AG10803 (cell line): ENCODE measurements around the gene DTNB.

Source experiments
- DNase-seq: peaks from one replicate; pipeline ENCODE4 v3.0.0; 2010; ENCODE audit warnings: low read depth
- H3K4me3 ChIP-seq: 2 replicates; pipeline ENCODE4 v1.5.1; 2011; ENCODE audit warnings: mild to moderate bottlenecking, low read length, control low read depth
- CTCF ChIP-seq: conservative IDR thresholded peaks from 2 replicates; pipeline ENCODE4 v1.5.1; 2011; ENCODE audit warnings: mild to moderate bottlenecking, low read length, control low read depth, inconsistent platforms

The DTNB gene

GRCh38 chr2:25590921-25591505, 82.4 kb downstream of the DTNB start:
- no peak overlapping the region for H3K4me3 ChIP-seq
- no peak for TF ChIP-seq CTCF
- DNase-seq, result no peak

GRCh38 chr2:25589676-25590205, 83.6 kb downstream of the DTNB start:
- H3K4me3 ChIP-seq, result no peak overlapping the region
- no peak for TF ChIP-seq CTCF
- no peak for DNase-seq

GRCh38 chr2:25588576-25588975, 84.8 kb downstream of the DTNB start:
- no peak for TF ChIP-seq CTCF
- H3K4me3 ChIP-seq, result no peak overlapping the region
- no peak for DNase-seq

GRCh38 chr2:25587361-25587760, 86.0 kb downstream of the DTNB start:
- no peak overlapping the region for H3K4me3 ChIP-seq
- DNase-seq, result peak; percentile 34
- no peak for TF ChIP-seq CTCF

- DNase-seq, result peak; percentile 12
Observed at GRCh38 chr2:25586726-25587144, 86.6 kb downstream of the DTNB start.

GRCh38 chr2:25585189-25585588, 88.2 kb downstream of the DTNB start:
- no peak for TF ChIP-seq CTCF
- DNase-seq, result no peak
- H3K4me3 ChIP-seq, result no peak overlapping the region

More at GRCh38 chr2:25586726-25587144, 86.6 kb downstream of the DTNB start:
- no peak overlapping the region for H3K4me3 ChIP-seq
- TF ChIP-seq CTCF, result no peak

- no peak for TF ChIP-seq CTCF
- no peak overlapping the region for H3K4me3 ChIP-seq
- no peak for DNase-seq
Observed at GRCh38 chr2:25582077-25582830, 91.1 kb downstream of the DTNB start.
